Gastrocnemius medialis (tissue), 4 donors: Measurements from ENCODE around the gene CLCF1. TPM values are rescaled to one million over a fixed set of nuclear protein-coding genes. Genes with fewer than 3 reads are reported as not detected.

ENCODE experiments used
- ATAC-seq, 2 donors: fragments of 150-250 bp; one replicate each; pipeline ENCODE4 v1.9.1; 2016
- DNase-seq, 2 donors: peaks; one replicate each; pipeline ENCODE4 v3.0.0-alpha.2; 2019
- H3K27ac ChIP-seq, 4 donors: fragments of 200-600 bp; sonication (generic); 1 replicate in 1 of 4; 2 replicates in 3 of 4; pipeline ENCODE4 v1.5.1; 2016 to 2018; ENCODE audit warnings: mild to moderate bottlenecking in 2 of 4, moderate library complexity in 1 of 4
- H3K27me3 ChIP-seq, 3 donors: fragments of 200-600 bp; sonication (generic) in 2 of 3; 1 replicate in 1 of 3; 2 replicates in 2 of 3; pipeline versions ENCODE4 v1.5.1 to v1.6.0; 2016 to 2019; ENCODE audit warnings: mild to moderate bottlenecking in 1 of 3, moderate library complexity in 1 of 3
- H3K36me3 ChIP-seq, 2 donors: fragments of 200-600 bp; sonication (generic) in 1 of 2; one replicate each; pipeline ENCODE4 v1.5.1; 2017 to 2018
- H3K4me1 ChIP-seq, 2 donors: fragments of 200-600 bp; sonication (generic) in 1 of 2; one replicate each; pipeline ENCODE4 v1.5.1; 2016 to 2017; ENCODE audit warnings: mild to moderate bottlenecking in 2 of 2
- H3K4me3 ChIP-seq, 4 donors: fragments of 200-600 bp; sonication (generic) in 3 of 4; 1 replicate in 1 of 4; 2 replicates in 3 of 4; pipeline ENCODE4 v1.5.1; 2016 to 2019; ENCODE audit warnings: mild to moderate bottlenecking in 2 of 4
- H3K9me3 ChIP-seq, 3 donors: fragments of 200-600 bp; sonication (generic) in 2 of 3; 1 replicate in 1 of 3; 2 replicates in 2 of 3; pipeline ENCODE4 v1.5.1; 2016 to 2019
- POLR2A ChIP-seq, 2 donors: fragments of 450-650 bp; IDR thresholded peaks; one replicate each; pipeline ENCODE4 v1.6.1; 2017; ENCODE audit warnings: antibody characterized with exemption in 2 of 2, mild to moderate bottlenecking in 2 of 2, moderate library complexity in 2 of 2
- in situ Hi-C, 4 donors: fragments of 200-750 bp; cut with MboI; loops; one replicate each; pipeline versions ENCODE4 v1.15.0 to v1.8.0; 2017; ENCODE audit warnings: low sequenced_read_pairs in 4 of 4
- intact Hi-C: fragments of 100-400 bp; cut with DNase I; formaldehyde crosslinking; loops from one replicate; pipeline ENCODE4 v1.15.1; 2023; ENCODE audit warnings: low total_unique reads
- total RNA-seq, 4 donors: library from RNA; depleted of rRNA; stranded (reverse); fragments of >200 nt; gene quantifications; one replicate each; pipeline versions ENCODE4 v1.1.0 to v1.2.3, GENCODE V29; 2016
- TF ChIP-seq, protein P1 (sequence below), 5 experiments: fragments of 450-650 bp in 3 of 5; fragments of 200-600 bp in 2 of 5; sonication (generic) in 2 of 5; IDR thresholded peaks in 4 of 5; conservative IDR thresholded peaks in 1 of 5; 1 replicate in 4 of 5; 2 replicates in 1 of 5; pipeline ENCODE4 v1.5.1; 2016 to 2019; ENCODE audit warnings: antibody characterized with exemption in 5 of 5, mild to moderate bottlenecking in 3 of 5, moderate library complexity in 3 of 5

CLCF1 gene
- total RNA-seq, 4 donors from 2014 or later = 0.24 to 2.7 (median 0.91) TPM

DNA sequence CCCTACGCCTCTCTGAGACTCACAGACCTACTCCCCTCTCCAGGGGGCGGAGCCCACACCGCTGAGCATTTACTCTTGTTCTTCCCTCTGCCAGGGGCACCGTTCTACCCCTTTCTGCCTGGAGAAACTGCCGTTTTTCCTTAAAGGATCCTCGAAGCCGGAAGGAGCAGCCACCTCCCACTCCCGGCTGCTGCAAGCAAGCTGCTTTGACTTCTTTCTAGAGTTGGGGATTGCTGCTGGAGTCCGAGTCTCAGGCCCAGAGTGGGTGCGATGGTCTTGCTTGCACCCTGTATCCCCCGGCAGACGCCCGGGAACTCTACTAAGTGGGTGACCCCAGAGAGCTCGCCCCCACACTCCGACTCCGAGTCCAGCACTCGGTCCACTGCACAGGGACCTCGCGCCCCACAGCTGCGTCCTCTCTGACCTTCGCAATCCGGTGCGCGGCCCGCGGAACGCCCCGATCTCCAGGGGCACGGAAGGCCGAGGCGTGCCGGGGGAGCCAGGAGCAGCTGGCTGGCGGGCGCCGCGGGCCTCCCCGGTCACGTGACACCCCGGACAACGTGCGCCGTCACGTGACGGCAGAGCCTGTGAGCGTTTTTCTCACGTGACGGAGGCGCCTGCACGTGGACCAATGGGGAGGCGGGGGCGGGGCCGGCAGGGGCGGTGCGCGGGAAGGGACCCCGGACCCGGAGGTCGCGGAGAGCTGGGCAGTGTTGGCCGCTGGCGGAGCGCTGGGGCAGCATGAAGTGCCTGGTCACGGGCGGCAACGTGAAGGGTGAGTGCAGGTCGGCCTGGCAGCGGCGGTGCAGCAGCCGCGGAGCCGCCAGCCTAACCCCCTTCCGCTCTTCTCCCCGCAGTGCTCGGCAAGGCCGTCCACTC lies 18.1 kb upstream of the CLCF1 start, which contains the start of gene RAD9A:
Gene RAD9A, plus strand, starts transcription at position 683 of the 879 bp plus-strand sequence. Its CDS starts 59 bp downstream, at position 742.
- peak within 1 kb of the TSS; percentile 59 to 83 (median 74) for H3K4me3 ChIP-seq
- H3K36me3 ChIP-seq = peaks cover 0 to 9% of the 10 kb centered on the region in 2 donors
- intact Hi-C loops (no loop called here), in situ Hi-C loops (loop anchor here (10.0 kb wide), 2 partner anchors 83 to 113 kb away; partner anchors contain the start of genes CDK2AP2 (in 3 of the 4) and PITPNM1 (in 3 of the 4))
- peak; percentile 90 to 92 for ATAC-seq
- H3K27ac ChIP-seq = peak within 1 kb of the TSS; percentile 79 to 89 (median 86)
- H3K9me3 ChIP-seq = no peaks in the 10 kb centered on the region
- TF ChIP-seq, protein P1, sequence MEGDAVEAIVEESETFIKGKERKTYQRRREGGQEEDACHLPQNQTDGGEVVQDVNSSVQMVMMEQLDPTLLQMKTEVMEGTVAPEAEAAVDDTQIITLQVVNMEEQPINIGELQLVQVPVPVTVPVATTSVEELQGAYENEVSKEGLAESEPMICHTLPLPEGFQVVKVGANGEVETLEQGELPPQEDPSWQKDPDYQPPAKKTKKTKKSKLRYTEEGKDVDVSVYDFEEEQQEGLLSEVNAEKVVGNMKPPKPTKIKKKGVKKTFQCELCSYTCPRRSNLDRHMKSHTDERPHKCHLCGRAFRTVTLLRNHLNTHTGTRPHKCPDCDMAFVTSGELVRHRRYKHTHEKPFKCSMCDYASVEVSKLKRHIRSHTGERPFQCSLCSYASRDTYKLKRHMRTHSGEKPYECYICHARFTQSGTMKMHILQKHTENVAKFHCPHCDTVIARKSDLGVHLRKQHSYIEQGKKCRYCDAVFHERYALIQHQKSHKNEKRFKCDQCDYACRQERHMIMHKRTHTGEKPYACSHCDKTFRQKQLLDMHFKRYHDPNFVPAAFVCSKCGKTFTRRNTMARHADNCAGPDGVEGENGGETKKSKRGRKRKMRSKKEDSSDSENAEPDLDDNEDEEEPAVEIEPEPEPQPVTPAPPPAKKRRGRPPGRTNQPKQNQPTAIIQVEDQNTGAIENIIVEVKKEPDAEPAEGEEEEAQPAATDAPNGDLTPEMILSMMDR (IDR thresholded peaks at IDR 0.05 in 4 of 5, conservative IDR thresholded peaks at IDR 0.05 in 1 of 5) = peak in 2 of 5 experiments; percentile 64 to 73
- TF ChIP-seq POLR2A (IDR thresholded peaks at IDR 0.05) = peak; percentile 34 to 66
- DNase-seq = peak; percentile 92 to 94
- H3K4me1 ChIP-seq = peaks cover 5 to 15% of the 10 kb centered on the region in 2 donors
- no peaks in the 10 kb centered on the region for H3K27me3 ChIP-seq

DNA sequence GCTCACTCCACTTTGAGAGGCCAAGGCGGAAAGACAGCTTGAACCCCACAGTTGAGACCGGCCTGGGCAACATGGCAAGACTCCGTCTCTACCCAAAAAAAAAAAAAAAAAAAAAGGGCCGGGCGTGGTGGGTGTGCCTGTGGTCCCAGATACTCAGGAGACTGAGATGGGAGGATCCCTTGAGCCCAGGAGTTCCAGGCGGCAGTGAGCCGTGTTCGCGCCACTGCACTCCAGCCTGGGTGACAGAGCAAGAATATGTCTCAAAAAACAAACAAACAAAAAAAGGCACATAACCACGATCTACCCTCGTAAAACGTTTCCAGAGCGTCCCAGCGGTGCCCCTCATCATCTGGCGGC lies 17.5 kb upstream of the CLCF1 start:
- in situ Hi-C loops = loop anchor here (10.0 kb wide), 2 partner anchors 84 to 114 kb away; partner anchors contain the start of genes CDK2AP2 (in 3 of the 4) and PITPNM1 (in 3 of the 4)
- Histone ChIP-seq H3K27ac (peak overlapping the region; percentile 79 to 89 (median 86)), H3K9me3 (no peaks in the 10 kb centered on the region), H3K27me3 (no peaks in the 10 kb centered on the region), H3K36me3 (peaks cover 0 to 3% of the 10 kb centered on the region in 2 donors), H3K4me1 (peaks cover 5 to 15% of the 10 kb centered on the region in 2 donors), H3K4me3 (peak overlapping the region; percentile 59 to 83 (median 74))
- DNase-seq (no peak), ATAC-seq (no peak)
- TF ChIP-seq POLR2A (IDR thresholded peaks at IDR 0.05) = no peak
- TF ChIP-seq, protein P1 (IDR thresholded peaks at IDR 0.05 in 4 of 5, conservative IDR thresholded peaks at IDR 0.05 in 1 of 5) = no peak
- intact Hi-C loops = no loop called here

DNA sequence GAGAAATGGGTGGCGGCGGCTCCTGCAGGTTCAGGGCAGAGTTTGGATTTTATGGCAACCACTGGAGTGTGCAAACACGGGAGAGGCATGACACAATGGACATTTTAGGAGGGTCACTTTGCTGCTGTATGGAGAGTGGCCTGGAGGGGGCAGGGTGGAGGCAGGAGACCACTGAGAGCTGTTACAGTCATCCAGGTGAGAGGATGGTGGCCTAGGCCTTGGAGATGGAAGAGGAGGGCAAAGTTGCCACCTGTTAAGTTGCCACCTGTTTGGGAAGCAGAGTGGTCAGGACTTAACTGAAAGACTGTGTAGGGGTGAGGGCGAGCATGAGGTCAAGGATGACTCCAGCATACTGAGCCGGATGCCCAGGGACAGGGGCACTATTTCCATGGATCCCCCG lies 16.1 kb upstream of the CLCF1 start:
- DNase-seq (no peak), ATAC-seq (no peak)
- Histone ChIP-seq H3K27me3 (peaks cover 0 to 8% (median 0%) of the 10 kb centered on the region in 3 donors), H3K4me1 (peaks cover 5 to 15% of the 10 kb centered on the region in 2 donors), H3K4me3 (no peak overlapping the region), H3K9me3 (no peaks in the 10 kb centered on the region), H3K27ac (no peak overlapping the region), H3K36me3 (no peaks in the 10 kb centered on the region)
- TF ChIP-seq, protein P1 (IDR thresholded peaks at IDR 0.05 in 4 of 5, conservative IDR thresholded peaks at IDR 0.05 in 1 of 5) = peak in 4 of 5 experiments; percentile 42 to 59 (median 49)
- TF ChIP-seq POLR2A (IDR thresholded peaks at IDR 0.05) = no peak
- in situ Hi-C loops (loop anchor here in 3 of 4 donors (5.0 to 10.0 kb wide), 2 partner anchors 37 to 125 kb away; partner anchors contain the start of genes POLD4 (in 3 of the 3) and GRK2 (in 1 of the 3)), intact Hi-C loops (no loop called here)

DNA sequence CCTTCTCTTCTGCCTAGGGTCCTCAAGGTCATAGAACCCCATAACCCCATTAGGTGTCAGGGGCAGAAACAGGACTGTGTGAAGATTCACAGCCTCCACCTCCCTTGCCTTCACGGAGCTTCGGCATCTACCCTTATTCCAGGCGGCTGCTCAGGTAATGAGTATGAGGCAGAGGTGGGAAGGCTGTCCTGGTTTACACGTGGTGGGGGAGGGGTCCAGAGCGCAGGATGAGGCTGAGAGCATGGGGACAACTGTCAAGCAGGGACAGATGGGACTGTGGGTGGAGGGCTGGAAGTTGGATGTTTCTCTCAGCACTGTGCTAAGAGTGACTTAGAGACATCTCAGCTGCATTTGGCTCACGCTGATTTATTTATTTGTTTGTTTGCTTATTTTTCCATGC lies 14.1 kb upstream of the CLCF1 start:
- in situ Hi-C loops = loop anchor here in 3 of 4 donors (5.0 to 10.0 kb wide), 2 partner anchors 35 to 123 kb away; partner anchors contain the start of genes POLD4 (in 3 of the 3) and GRK2 (in 1 of the 3)
- peaks cover 3 to 13% of the 10 kb centered on the region in 2 donors for H3K4me1 ChIP-seq
- peaks cover 0 to 10% (median 0%) of the 10 kb centered on the region in 3 donors for H3K27me3 ChIP-seq

More for the DNA sequence above, 14.1 kb upstream of the CLCF1 start:
- ATAC-seq = no peak
- Histone ChIP-seq H3K4me3 (no peak overlapping the region), H3K36me3 (no peaks in the 10 kb centered on the region), H3K27ac (no peak overlapping the region), H3K9me3 (no peaks in the 10 kb centered on the region)
- intact Hi-C loops = no loop called here
- TF ChIP-seq POLR2A (IDR thresholded peaks at IDR 0.05) = no peak
- TF ChIP-seq, protein P1 (IDR thresholded peaks at IDR 0.05 in 4 of 5, conservative IDR thresholded peaks at IDR 0.05 in 1 of 5) = no peak
- DNase-seq = no peak
